IPS-NIHi7 (cell line): ENCODE measurements around the gene CDSN.
"Not testable (repeated sequence)": the region's sequence is repeated elsewhere in the genome, so short reads cannot be mapped to it uniquely, and the experiment has no call there.

Experiments used
- DNase-seq: peaks from one replicate; pipeline ENCODE4 v3.0.0; 2012; ENCODE audit warnings: mixed read lengths; ENCODE audit errors: extremely low spot score

Gene CDSN

GRCh38 chr6:31120151-31120915, at the start of gene CDSN:
CDSN (minus strand) TSS chr6:31120446; CDS start chr6:31120419, 27 bp downstream.
- no peak for DNase-seq

- no peak for DNase-seq
These were observed 49.0 kb upstream of the CDSN start for GRCh38 chr6:31169123-31169857.

GRCh38 chr6:31168606-31169005, 48.4 kb upstream of the CDSN start:
- DNase-seq: no peak

GRCh38 chr6:31165986-31166385, 45.7 kb upstream of the CDSN start:
- no peak for DNase-seq

GRCh38 chr6:31165064-31165832, 45.0 kb upstream of the CDSN start:
- DNase-seq: not testable (repeated sequence)

GRCh38 chr6:31164475-31165063, 44.3 kb upstream of the CDSN start:
- DNase-seq: not testable (repeated sequence)

- no peak for DNase-seq
These were observed 43.7 kb upstream of the CDSN start for GRCh38 chr6:31163922-31164321.

- peak; percentile 42 for DNase-seq
These were observed 42.4 kb upstream of the CDSN start for GRCh38 chr6:31162463-31163165.

- DNase-seq: no peak
These were observed 41.2 kb upstream of the CDSN start for GRCh38 chr6:31161216-31162126.

- peak; percentile 60 for DNase-seq
These were observed 38.9 kb upstream of the CDSN start for GRCh38 chr6:31158863-31159855.

- peak; percentile 99 for DNase-seq
These were observed 38.1 kb upstream of the CDSN start, which contains the start of gene TCF19 for GRCh38 chr6:31158140-31158862. TCF19 (plus strand) TSS chr6:31158589; CDS start chr6:31159470, 881 bp downstream.

GRCh38 chr6:31157513-31158139, 37.4 kb upstream of the CDSN start, which contains the start of gene CCHCR1:
CCHCR1 (minus strand) TSS chr6:31157802; CDS start chr6:31157600, 202 bp downstream.
- peak; percentile 26 for DNase-seq

- no peak for DNase-seq
These were observed 36.4 kb upstream of the CDSN start for GRCh38 chr6:31156641-31157040.

- no peak for DNase-seq
These were observed 34.2 kb upstream of the CDSN start for GRCh38 chr6:31154436-31154835.

- DNase-seq: no peak
These were observed 32.5 kb upstream of the CDSN start for GRCh38 chr6:31152781-31153180.

- no peak for DNase-seq
These were observed 29.7 kb upstream of the CDSN start for GRCh38 chr6:31149827-31150447.

GRCh38 chr6:31145386-31145785, 25.1 kb upstream of the CDSN start:
- no peak for DNase-seq
